Head of caudate nucleus (tissue), 42 donors: ENCODE results near the gene MT4.

Experiments
- DNase-seq, 42 donors: peaks; one replicate each; pipeline versions ENCODE4 v3.0.0 to v3.0.0-alpha.2; 2020 to 2021; ENCODE audit warnings: mixed read lengths in 7 of 42
- intact Hi-C: fragments of 100-400 bp; cut with DNase I; formaldehyde crosslinking; loops from one replicate; pipeline ENCODE4 v1.15.0; 2022

The MT4 gene

GRCh38 chr16:56591377-56592060 lies 26.6 kb downstream of the MT4 start:
- intact Hi-C loops = loop anchor here (5.0 kb wide), 1 partner anchor 69 kb away; the partner anchor contains the start of gene BBS2
- peak in 2 of 42 donors; percentile 35 to 55 for DNase-seq

- intact Hi-C loops = loop anchor here (5.0 kb wide), 1 partner anchor 71 kb away; the partner anchor contains the start of gene BBS2
- no peak for DNase-seq
Observed at GRCh38 chr16:56593573-56594291, 28.9 kb downstream of the MT4 start.

- peak in 1 of 42 donors; percentile 1 for DNase-seq
- intact Hi-C loops = loop anchor here (5.0 kb wide), 1 partner anchor 72 kb away; the partner anchor contains the start of gene BBS2
Observed at GRCh38 chr16:56594292-56594619, 29.4 kb downstream of the MT4 start.

DNA sequence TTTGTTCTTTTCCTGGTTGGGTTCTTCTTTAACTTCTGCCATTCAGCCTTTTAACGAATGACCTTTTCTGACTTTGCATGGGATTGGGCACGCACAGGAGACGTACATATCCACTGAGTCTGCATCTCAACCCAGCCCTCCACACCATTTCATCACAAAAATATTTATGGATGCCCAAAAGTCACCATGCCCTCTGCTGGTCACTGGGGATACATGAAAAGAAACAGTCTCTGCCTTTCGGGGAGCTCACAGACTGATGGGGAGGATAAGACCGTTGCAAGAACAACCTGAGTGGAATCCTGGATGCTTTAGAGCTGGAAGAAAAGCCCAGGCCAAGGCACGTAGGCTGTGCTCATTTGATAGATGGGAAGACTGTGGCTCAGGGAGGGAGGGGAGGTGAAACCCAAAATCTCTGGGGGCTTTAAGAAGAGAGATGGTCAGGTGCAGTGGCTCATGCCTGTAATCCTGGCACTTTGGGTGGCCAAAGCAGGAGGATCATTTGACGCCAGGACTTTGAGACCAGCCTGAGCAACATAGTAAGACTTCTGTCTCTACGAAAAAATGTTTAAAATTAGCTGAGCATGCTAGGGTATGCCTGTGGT lies 35.6 kb downstream of the MT4 start:
- intact Hi-C loops = loop anchor here (5.0 kb wide), 2 partner anchors 83 to 102 kb away; no protein-coding TSS in a partner anchor
- DNase-seq = peak in 33 of 42 donors; percentile 48 to 89 (median 70)

GRCh38 chr16:56601325-56601724 lies 36.5 kb downstream of the MT4 start:
- peak in 2 of 42 donors; percentile 10 to 16 for DNase-seq
- intact Hi-C loops = loop anchor here (5.0 kb wide), 2 partner anchors 84 to 101 kb away; no protein-coding TSS in a partner anchor

- intact Hi-C loops = loop anchor here (5.0 kb wide), 2 partner anchors 86 to 99 kb away; no protein-coding TSS in a partner anchor
- peak in 31 of 42 donors; percentile 47 to 84 (median 66) for DNase-seq
Observed at GRCh38 chr16:56603589-56603988, 38.7 kb downstream of the MT4 start.

GRCh38 chr16:56604966-56605365 lies 40.1 kb downstream of the MT4 start:
- no peak for DNase-seq
- intact Hi-C loops = loop anchor here (5.0 kb wide), 2 partner anchors 88 to 97 kb away; no protein-coding TSS in a partner anchor

DNA sequence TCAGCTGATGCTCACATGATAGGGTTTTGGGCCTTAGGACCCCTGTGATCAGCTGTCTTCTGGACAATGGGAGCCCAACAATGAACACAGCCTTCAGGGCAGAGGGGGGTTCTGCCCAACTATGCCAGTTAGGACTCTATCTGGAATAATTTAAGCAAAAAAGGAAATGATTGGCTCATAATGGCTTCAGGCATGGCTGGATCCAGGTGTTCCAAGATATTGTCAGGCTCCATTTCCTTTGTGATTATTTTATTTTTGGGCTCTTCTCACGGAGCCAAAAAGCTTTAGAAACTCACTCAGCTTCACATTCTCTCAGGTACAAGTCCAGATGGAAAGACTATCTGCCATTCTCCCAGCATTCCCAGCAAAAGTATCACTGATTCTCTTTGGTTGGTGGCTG lies 40.6 kb downstream of the MT4 start:
- intact Hi-C loops = no loop called here
- DNase-seq = no peak

GRCh38 chr16:56606071-56606475 lies 41.2 kb downstream of the MT4 start:
- peak in 6 of 42 donors; percentile 32 to 68 (median 38) for DNase-seq
- intact Hi-C loops = no loop called here

GRCh38 chr16:56606476-56607108 lies 41.7 kb downstream of the MT4 start:
- intact Hi-C loops = no loop called here

DNA sequence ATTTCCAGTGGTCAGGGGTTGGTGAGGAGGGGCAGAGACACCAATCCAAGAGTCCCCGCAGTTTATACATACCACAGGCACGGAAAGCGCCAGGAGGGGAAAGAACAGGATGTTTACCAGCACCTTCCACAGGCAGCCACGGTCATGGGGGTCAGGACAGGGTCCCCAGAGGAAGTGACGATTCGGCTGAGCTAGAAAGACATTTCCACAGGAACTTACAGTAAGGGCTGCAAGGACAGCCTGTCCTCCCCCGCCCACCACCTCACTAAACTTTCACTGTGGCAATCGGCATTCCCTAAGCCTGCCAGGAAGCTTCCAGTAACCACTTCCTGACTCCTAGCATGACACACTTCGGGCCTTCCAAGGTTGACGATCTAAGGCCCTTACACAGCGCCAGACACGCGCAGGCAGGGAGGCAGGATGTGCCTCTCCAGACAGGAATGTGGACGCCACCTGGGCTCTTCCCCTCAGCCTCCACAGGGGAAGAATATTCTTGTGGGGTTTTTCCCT lies 42.3 kb downstream of the MT4 start:
- intact Hi-C loops = no loop called here
- peak in 1 of 42 donors; percentile 48 for DNase-seq

More at GRCh38 chr16:56606476-56607108, 41.7 kb downstream of the MT4 start:
- no peak for DNase-seq

DNA sequence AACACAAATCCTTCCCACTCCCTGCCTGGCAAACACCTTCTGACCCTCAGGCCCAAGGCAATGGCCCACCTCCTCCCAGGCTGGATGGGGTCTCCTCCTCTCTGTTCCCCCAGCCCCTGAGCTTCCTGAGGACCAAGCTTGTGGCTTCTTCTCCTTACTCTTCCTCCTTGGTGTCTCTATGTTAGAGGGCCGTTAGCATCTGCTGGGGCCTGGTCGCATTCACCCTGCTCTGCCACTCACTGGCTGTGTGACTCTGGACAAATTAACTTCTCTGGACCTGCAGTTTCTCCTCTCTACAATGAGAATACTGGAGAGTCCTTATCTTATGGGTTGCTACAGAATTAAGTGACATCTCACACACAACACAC lies 42.8 kb downstream of the MT4 start:
- no peak for DNase-seq
- intact Hi-C loops = no loop called here

DNA sequence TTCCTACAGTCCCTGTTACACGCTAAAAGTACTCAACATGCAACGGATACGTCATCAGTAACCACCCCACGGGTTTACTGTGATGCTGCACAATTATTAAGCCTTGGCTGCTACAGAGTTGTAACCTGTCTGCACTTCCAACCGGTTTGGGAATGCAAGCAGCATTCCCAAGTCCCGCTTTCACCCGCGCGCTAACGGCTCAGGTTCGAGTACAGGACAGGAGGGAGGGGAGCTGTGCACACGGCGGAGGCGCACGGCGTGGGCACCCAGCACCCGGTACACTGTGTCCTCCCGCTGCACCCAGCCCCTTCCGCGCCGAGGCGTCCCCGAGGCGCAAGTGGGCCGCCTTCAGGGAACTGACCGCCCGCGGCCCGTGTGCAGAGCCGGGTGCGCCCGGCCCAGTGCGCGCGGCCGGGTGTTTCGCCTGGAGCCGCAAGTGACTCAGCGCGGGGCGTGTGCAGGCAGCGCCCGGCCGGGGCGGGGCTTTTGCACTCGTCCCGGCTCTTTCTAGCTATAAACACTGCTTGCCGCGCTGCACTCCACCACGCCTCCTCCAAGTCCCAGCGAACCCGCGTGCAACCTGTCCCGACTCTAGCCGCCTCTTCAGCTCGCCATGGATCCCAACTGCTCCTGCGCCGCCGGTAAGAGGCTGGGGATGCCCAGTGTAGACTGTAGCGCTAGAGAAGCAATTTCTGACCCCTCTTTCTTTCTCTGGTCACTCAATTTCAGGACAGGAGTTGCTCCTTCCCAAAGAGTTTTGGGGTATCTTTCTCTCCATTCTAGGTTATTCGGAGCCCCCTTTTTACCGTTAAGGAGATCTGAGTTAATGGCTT lies 43.4 kb downstream of the MT4 start, which contains the start of gene MT2A:
TSS of gene MT2A (plus strand) at position 542 of the 833 bp plus-strand sequence. CDS start at position 614, 72 bp downstream.
- peak; percentile 84 to 98 (median 93) for DNase-seq
- intact Hi-C loops = no loop called here

GRCh38 chr16:56608876-56609462 lies 44.1 kb downstream of the MT4 start:
- DNase-seq = peak in 29 of 42 donors; percentile 42 to 75 (median 55)
- intact Hi-C loops = no loop called here

DNA sequence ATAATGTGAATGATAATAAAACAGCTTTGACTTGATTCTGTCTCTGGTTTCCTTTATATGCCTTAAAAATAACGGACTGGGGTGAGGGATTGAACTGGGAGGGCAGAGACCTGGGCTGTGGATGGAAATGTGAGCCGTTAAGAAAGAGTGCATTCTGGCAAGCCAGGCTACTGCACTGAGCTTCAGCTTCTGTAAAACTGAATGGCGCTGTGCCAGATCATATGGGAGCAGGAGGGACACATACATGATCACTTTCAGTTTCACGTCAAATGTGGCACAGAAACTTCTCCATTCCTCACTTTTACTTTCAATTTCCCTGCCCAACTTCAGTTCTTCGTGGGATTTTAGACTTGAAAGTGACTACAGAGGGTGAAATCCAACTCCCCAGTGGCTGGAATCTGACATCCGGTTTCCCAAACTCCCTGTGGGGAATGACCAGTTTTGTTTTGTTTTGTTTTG lies 44.6 kb downstream of the MT4 start:
- DNase-seq = peak in 31 of 42 donors; percentile 40 to 85 (median 67)
- intact Hi-C loops = no loop called here

DNA sequence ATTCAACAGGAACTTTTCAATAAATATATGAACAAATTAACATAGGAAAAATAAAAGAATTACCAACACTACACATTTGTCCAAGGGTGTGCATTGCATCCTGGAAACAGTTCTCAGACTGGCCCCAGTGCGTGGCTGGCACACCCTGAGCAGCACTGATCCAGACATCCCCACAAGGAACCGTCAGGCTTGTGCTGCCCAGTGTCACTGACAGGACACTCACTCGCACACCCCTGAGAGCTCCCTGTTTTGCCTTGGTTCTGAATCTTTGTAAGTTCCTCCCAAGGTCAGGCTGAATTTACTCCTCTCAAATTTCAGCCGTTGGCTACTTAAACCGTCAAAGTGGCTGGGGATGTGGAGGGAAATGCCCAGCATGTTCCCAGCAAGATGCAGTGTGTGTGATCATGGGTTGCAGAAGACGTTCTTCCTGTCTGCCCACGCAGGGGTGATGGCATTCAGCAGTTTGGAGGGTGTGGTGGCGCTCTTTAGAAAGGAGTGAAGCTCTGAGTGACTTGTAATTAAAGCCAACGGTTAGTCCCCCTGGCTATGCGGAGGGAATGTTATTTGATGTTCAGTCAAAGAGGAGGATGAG lies 45.2 kb downstream of the MT4 start:
- intact Hi-C loops = no loop called here
- DNase-seq = peak in 13 of 42 donors; percentile 27 to 75 (median 52)

DNA sequence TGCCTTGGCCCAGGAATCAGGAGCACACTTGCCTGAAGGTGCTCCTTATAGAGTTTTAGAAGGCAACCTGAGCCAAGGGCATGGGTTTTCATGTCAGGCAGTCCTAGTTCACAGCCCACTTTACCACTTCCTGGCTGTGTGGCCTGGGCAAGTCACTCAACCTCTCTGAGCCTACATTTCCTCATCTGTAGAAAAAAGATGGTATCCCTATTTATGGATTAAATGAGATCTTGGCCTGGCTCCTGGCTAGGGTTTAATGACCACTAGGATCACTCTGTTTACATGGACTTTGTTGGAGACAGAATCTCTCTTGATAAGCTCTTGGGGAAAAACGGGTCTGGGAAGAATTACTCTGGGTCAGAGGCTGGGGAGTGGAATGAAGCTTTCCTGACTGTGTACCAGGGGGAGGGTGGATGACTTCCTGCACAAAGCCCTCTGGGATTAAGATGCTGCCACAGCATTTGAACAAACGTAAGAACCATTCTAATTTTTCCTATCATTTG lies 45.8 kb downstream of the MT4 start:
- intact Hi-C loops = no loop called here
- no peak for DNase-seq
